ENCODE measurements around the gene FRAT2.
"Not testable (repeated sequence)": the region's sequence is repeated elsewhere in the genome, so short reads cannot be mapped to it uniquely, and the experiment has no call there.

DNA sequence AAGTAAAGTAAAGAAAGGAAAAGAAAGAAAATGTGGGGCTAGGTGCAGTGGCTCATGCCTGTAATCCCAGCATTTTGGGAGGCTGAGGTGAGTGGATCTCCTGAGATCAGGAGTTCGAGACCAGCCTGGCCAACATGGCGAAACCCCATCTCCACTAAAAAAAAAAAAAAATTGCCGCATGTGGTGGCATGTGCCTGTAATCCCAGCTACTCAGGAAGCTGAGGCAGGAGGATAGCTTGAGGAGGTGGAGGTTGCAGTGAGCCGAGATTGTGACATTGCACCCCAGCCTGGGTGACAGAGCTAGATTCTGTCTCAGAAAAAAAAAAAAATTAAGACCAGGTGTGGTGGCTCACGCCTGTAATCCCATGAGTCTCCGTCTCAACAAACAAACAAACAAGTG is 9.1 kb upstream of the FRAT2 start:
- TF ChIP-seq, protein P1, sequence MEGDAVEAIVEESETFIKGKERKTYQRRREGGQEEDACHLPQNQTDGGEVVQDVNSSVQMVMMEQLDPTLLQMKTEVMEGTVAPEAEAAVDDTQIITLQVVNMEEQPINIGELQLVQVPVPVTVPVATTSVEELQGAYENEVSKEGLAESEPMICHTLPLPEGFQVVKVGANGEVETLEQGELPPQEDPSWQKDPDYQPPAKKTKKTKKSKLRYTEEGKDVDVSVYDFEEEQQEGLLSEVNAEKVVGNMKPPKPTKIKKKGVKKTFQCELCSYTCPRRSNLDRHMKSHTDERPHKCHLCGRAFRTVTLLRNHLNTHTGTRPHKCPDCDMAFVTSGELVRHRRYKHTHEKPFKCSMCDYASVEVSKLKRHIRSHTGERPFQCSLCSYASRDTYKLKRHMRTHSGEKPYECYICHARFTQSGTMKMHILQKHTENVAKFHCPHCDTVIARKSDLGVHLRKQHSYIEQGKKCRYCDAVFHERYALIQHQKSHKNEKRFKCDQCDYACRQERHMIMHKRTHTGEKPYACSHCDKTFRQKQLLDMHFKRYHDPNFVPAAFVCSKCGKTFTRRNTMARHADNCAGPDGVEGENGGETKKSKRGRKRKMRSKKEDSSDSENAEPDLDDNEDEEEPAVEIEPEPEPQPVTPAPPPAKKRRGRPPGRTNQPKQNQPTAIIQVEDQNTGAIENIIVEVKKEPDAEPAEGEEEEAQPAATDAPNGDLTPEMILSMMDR (IDR thresholded peaks at IDR 0.05; ENCODE audit: low read length): not testable (repeated sequence)
- TF ChIP-seq EZH2 (IDR thresholded peaks at IDR 0.05; ENCODE audit: borderline replicate concordance, low read length): not testable (repeated sequence)
